Brain microvascular endothelial cell (primary cell): ENCODE measurements around the gene LRRC8D.

Source experiments
- DNase-seq: peaks from one replicate; pipeline ENCODE4 v3.0.0-alpha.2; 2020
- H3K27ac ChIP-seq: fragments of 250-450 bp; sonication (Bioruptor Pico); 2 replicates; pipeline ENCODE4 v1.5.1; 2020; ENCODE audit warnings: mild to moderate bottlenecking, moderate library complexity
- H3K27me3 ChIP-seq: fragments of 250-450 bp; sonication (Bioruptor Pico); replicated peaks from 2 replicates; pipeline ENCODE4 v1.5.1; 2020; ENCODE audit warnings: mild to moderate bottlenecking
- H3K36me3 ChIP-seq: fragments of 250-450 bp; sonication (Bioruptor Pico); replicated peaks from 2 replicates; pipeline ENCODE4 v1.5.1; 2020; ENCODE audit warnings: mild to moderate bottlenecking
- H3K4me3 ChIP-seq: 2 replicates; pipeline ENCODE4 v1.5.1; 2011; ENCODE audit warnings: low read depth, mild to moderate bottlenecking, control low read depth, low read length, moderate library complexity
- CTCF ChIP-seq: IDR thresholded peaks from 2 replicates; pipeline ENCODE4 v1.5.1; 2011; ENCODE audit warnings: low read depth, mild to moderate bottlenecking, moderate library complexity, low read length, control low read depth, inconsistent platforms; ENCODE audit errors: missing control alignments
- in situ Hi-C: cut with HindIII; loops from 2 replicates; pipeline ENCODE4 v1.10.0; 2017; ENCODE audit warnings: low sequenced_read_pairs, low pct_ligation_motif_present

LRRC8D gene

GRCh38 chr1:89887270-89887669 lies 66.4 kb downstream of the LRRC8D start:
- in situ Hi-C loops = no loop called here
- no peak for DNase-seq
- Histone ChIP-seq H3K36me3 (no peaks in the 10 kb centered on the region), H3K27ac (no peak overlapping the region), H3K27me3 (no peaks in the 10 kb centered on the region), H3K4me3 (no peak overlapping the region)
- TF ChIP-seq CTCF = no peak

- in situ Hi-C loops = no loop called here
- Histone ChIP-seq H3K36me3 (no peaks in the 10 kb centered on the region), H3K4me3 (no peak overlapping the region), H3K27me3 (no peaks in the 10 kb centered on the region), H3K27ac (no peak overlapping the region)
- DNase-seq = no peak
- no peak for TF ChIP-seq CTCF
These were observed 66.9 kb downstream of the LRRC8D start for GRCh38 chr1:89887713-89888112.

- Histone ChIP-seq H3K27ac (no peak overlapping the region), H3K4me3 (no peak overlapping the region), H3K36me3 (no peaks in the 10 kb centered on the region), H3K27me3 (no peaks in the 10 kb centered on the region)
- in situ Hi-C loops = no loop called here
- DNase-seq = no peak
- no peak for TF ChIP-seq CTCF
These were observed 67.9 kb downstream of the LRRC8D start for GRCh38 chr1:89888480-89889322.

- Histone ChIP-seq H3K27ac (no peak overlapping the region), H3K36me3 (no peaks in the 10 kb centered on the region), H3K4me3 (no peak overlapping the region), H3K27me3 (no peaks in the 10 kb centered on the region)
- no peak for TF ChIP-seq CTCF
- in situ Hi-C loops = no loop called here
- DNase-seq = no peak
These were observed 68.4 kb downstream of the LRRC8D start for GRCh38 chr1:89889323-89889615.

GRCh38 chr1:89890085-89890752 lies 69.4 kb downstream of the LRRC8D start:
- in situ Hi-C loops = no loop called here
- Histone ChIP-seq H3K27me3 (no peaks in the 10 kb centered on the region), H3K4me3 (no peak overlapping the region), H3K27ac (peak overlapping the region; percentile 82), H3K36me3 (no peaks in the 10 kb centered on the region)
- DNase-seq = peak; percentile 45
- TF ChIP-seq CTCF = no peak
